OCI-M2 (cell line): ENCODE data around the gene HNRNPA1.
"Not testable (repeated sequence)": the region's sequence is repeated elsewhere in the genome, so short reads cannot be mapped to it uniquely, and the experiment has no call there.

Experiments
- DNase-seq: peaks from one replicate; lab custom pipeline; 2025; ENCODE audit not compliant: unreplicated experiment; lab: John Stamatoyannopoulos, UW

The HNRNPA1 gene

DNA sequence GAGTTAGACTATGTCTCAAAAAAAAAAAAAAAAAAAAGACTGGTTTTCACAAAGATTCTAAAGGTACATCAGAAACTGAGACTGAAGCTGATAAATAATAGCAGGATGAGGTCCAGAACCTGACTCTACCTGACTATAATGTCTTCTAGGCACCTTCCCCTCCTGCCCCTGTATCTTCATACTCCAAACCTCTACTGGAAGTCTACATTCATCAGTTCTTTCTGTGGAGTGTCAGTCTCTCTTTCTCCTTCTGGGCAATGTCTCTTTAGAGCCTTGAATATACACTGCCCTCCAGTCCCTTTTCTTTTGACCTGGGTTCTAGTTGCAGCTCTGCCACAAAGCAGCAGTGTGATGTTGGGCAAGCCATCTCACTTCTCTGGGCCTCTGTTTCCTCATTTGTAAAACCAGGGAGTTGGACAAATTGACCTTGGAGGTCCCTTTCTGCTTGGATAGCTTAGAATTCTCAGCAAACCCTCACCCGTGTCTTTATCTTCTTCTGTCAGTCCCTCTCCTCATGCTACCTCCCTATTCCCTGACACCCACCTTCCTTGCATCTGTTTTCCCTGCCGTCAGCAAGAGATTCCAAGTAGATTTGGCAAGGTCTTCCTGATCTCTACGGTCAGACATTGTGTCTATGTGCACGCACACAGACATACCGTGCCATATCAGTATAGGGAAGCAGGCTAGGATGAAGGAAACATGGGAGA, 16.0 kb downstream of the HNRNPA1 start:
- peak; percentile 56 for DNase-seq

DNA sequence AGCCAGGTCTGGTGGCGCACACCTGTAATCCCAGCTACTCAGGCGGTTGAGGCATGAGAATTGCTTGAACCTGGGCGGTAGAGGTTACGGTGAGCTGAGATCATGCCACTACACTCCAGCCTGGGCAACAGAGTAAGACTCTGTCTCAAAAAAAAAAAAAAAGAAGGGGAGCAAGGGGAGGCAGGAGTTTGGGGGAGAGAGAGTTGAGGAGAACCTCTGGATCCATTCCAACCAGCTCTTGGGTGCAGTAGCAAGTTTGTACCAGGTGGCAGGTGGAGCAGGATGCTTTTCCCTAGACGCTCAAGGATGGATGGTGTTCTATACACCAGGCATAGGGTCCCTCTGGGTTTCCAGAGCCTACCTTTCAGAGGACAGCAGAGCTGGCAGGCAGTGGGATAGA, 18.4 kb downstream of the HNRNPA1 start:
- DNase-seq, result no peak

DNA sequence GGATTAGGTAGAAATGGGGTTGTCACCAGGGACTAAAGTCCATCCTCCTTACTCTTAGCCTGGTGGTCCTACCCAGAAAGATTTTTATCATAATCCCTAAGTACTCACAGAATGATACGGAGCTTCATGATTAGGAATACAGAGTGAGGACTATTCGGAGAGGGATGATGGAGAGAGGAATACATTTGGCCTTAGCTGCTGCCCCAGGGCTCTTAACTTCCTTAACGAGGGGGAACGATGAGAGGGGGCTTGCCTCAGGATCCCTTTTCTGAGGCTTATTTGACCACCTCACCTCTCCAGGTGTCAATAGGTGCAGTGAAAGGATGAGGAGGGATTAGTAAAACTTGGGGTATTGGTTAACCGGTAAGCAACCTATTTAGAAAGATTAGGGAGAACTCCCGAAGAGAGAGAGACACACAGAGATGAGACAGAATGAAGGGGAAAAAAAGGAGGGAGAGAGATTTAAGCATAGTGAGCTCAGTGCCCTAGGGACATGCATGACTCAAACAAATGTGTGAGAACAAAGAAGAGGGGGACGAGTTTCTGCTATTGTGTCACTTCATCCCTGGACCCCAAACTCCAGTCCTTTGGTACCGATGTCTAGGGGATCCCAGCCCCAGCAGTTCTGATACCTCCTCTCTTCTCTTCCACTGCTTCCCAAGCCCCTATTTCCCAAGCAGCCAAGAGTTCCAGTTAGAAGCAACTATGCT, 19.1 kb downstream of the HNRNPA1 start:
- DNase-seq, result no peak

DNA sequence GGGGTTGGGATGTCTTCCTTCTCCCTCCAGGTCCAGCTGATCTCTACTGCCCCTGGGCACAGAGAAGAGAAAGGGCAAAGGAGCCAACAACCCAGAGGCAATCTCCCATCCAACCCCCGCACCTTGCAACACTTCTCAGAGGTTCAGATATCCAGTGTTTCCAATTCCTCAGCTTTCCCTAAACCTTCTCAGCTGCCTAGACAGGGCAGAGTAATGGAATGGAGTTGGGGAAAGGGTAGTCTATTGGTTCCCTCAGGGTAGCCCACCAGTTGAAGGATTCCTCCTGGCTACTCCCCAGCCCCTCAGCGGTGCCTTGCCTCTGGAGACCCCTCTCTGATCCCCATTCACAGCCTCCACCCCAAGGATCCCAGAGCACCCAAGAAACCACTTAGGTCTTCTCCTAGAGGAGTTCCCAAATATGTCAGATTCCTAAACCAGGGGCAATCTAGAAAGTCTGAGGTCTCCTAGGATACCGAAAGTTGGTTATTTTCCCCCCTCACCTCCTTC, 19.8 kb downstream of the HNRNPA1 start:
- DNase-seq, result no peak

GRCh38 chr12:54300732-54301427, 20.4 kb downstream of the HNRNPA1 start, which contains the start of gene NFE2:
NFE2 (minus strand) TSS chr12:54301015; CDS start chr12:54295248, 5,767 bp downstream.
- DNase-seq, result no peak

- DNase-seq, result no peak
Measured at GRCh38 chr12:54301428-54302048, 21.0 kb downstream of the HNRNPA1 start.

DNA sequence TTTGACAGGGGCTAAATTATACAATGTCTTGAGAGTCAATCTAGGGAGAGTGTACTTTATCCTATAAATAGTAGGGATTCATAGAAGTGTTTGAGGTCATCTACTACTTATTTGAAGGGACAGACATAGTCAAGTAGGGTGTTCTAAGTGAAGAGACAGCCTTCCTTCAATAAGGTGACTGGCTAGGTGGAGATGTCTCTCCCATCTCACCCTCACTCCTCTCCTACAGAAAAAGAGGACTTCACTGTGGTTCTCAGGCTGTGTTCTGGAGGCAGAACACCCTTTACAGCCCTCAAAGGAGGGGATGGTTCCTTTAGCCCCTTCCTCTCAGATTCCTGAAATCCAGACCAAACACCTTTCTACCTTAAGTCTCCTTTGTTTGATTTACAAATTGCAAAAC, 23.1 kb downstream of the HNRNPA1 start:
- DNase-seq, result no peak

DNA sequence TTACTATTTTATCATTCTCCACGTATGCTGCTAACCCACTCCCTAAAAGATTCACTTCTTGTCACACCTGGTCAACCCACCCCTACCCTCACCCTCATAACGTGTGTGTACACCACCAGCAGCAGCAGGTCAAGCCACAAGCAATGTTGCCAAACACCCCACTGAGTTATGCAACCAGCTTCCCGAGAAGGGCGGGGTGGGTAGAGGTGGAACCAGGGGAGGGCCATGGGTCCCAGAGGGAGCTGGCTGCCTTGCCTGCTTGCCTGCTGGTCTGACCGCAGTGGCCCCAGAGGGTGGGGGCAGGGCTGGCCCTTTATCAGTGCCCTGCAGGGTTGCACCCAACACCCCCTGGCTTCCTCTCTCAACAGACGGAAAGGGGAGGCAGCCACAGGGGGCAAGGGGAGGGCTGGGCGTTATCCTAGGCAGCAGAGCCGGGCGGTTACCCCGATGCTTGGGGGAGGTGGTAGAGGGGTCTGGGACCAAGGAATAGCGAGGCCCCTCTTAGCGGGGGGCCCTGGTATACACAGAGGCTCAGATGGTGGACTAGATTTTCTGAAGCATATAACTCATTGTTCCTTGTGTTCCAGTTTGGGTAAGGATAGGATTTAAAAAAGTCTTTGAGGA, 23.8 kb downstream of the HNRNPA1 start:
- DNase-seq, result peak; percentile 86

GRCh38 chr12:54306925-54307741, 26.6 kb downstream of the HNRNPA1 start:
- DNase-seq, result no peak

DNA sequence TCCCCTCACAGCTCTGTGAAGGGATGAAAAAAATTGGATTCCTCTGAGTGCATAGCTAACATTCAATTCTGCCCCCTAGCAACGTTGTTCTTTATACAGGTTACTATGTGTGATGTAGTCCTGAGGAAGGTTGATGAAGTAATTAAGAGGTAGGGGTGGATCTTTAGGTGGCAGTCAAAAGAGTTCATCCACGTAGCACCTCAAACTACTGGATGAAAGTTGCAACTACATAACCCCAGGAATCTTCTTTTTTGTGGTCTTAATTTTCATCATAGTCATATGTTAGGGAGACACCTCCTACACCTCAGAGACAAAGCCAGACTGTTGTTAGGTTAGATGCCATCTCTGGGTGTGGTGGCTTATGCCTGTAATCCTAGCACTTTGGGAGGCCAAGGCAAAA, 30.5 kb downstream of the HNRNPA1 start:
- DNase-seq, result no peak

DNA sequence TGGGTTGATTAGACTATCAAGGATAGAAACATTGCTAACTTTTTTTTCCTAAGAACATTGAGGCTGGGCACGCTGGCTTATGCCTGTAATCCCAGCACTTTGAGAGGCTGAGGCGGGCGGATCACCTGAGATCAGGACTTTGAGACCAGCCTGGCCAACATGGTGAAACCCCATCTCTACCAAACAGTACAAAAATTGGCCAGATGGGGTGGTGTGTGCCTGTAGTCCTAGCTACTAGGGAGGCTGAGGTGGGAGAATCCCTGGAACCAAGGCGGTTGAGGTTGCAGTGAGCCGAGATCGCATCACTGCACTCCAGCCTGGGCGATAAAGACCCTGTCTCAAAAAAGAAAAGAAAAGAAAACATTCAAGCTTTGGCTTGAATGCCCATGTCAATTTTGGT, 31.8 kb downstream of the HNRNPA1 start:
- not testable (repeated sequence) for DNase-seq

DNA sequence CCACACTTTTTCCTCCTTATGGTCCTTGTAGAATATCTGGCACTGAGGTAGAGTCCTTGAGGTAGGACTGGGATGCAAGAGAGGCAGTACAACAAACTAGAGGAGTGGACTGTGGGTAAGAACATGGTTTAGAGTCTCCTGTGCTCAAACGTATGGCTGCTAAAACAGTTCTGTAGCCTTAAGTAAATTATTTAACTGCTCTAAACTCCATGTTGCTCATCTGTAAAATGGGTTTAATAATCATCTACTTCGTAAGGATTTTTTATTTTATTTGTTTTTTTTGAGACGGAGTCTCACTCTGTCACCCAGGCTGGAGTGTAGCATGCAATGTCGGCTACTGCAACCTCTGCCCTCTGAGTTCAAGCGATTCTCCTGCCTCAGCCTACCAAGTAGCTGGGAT, 40.8 kb downstream of the HNRNPA1 start:
- no peak for DNase-seq

- peak; percentile 95 for DNase-seq
Measured at GRCh38 chr12:54324617-54325441, 44.3 kb downstream of the HNRNPA1 start, which contains the start of gene COPZ1. COPZ1 (plus strand) TSS chr12:54325131; CDS start chr12:54325164, 33 bp downstream.

GRCh38 chr12:54325442-54326109, 45.0 kb downstream of the HNRNPA1 start:
- not testable (repeated sequence) for DNase-seq

GRCh38 chr12:54328595-54329337, 48.2 kb downstream of the HNRNPA1 start:
- no peak for DNase-seq

- no peak for DNase-seq
Measured at GRCh38 chr12:54329759-54330158, 49.2 kb downstream of the HNRNPA1 start.

- no peak for DNase-seq
Measured at GRCh38 chr12:54330442-54330841, 49.9 kb downstream of the HNRNPA1 start.

GRCh38 chr12:54331461-54331860, 50.9 kb downstream of the HNRNPA1 start:
- no peak for DNase-seq
